ENCODE measurements around the gene APBA1.

Gene APBA1

DNA sequence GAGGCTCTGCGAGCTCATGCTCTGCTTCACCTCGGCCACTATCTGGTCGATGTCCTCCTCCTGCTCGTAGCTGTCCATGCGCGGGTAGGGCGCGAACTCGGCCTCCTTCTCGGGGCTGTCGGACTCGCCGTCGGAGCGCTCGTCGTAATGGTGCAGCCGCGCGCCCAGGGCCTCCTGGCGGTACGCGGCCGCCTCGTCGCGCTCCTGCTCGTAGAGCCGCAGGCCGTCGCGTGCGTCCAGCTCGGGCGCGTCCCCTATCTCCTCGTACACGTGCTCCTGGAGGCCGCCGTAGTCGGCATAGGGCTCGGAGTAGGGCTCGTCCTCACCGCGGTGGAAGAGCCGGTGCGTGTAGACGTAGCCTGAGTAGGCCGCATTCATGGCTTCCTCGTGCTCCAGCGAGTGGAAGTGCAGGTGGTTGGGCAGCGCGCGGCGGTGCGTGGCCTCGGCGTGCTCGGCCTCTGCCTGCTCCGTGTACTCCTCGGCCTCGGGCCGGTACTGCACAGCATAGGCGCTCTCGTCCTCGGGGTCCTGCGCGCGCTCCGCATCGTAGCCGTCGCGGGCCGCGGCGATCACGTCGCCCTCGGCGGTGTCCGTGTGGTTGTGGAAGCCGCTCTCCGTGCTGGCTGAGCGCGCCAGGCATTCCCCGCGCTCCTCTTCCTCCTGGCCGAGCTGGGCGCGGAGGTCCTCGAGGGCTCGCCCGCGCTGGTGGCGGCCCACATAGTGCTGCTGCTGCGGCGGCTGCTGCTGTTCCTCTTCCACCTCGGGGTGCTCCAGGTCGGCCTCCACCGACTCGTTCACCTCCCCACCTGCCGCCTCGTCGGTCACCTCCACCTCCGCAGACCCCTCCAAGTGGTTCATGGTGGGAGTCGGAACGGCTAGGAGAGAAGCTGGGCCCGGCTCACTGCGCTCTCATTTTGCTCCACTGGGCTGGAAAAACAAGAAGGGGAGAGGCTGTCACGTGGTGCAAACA is 155.5 kb downstream of the APBA1 start:
- Histone ChIP-seq H3K27ac (ENCODE audit: low read depth, low read length) (no peak overlapping the region), H3K36me3 (ENCODE audit: control insufficient read depth in 1 of 2, insufficient read depth in 2 of 2, low read length in 2 of 2) (no peaks in the 10 kb centered on the region), H3K4me3 (ENCODE audit: low read depth in 1 of 2, low read length in 2 of 2) (no peak overlapping the region), H3K9me3 (ENCODE audit: control insufficient read depth in 1 of 2, low read length in 2 of 2) (no peaks in the 10 kb centered on the region), H3K4me1 (ENCODE audit: control insufficient read depth in 1 of 2, insufficient read depth in 2 of 2, low read length in 2 of 2) (no peaks in the 10 kb centered on the region), H3K9ac (ENCODE audit: low read depth in 1 of 2, low read length in 2 of 2) (no peak overlapping the region), H3K27me3 (ENCODE audit: control insufficient read depth in 1 of 2, insufficient read depth in 2 of 2, low read length in 2 of 2) (no peaks in the 10 kb centered on the region)

DNA sequence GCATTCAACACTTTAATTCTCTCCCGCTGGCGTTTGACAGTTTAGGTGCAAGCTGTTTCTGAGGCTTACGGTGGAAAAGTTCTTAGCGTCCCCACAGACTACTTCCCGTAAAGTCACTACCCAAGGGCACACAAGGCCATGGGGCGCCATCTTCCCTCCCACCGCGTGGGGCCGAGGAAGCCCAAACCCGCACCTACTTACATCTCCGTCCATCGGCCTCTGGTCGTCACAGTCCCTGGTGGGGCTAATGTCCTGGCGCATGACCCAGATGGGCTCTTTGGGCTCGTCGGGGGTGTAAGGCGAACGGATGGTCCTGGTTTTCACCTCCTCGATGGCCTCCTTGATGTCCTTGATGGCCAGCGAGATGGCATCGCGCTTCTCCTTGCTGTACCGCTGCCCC is 156.4 kb downstream of the APBA1 start:
- Histone ChIP-seq H3K9me3 (ENCODE audit: control insufficient read depth in 1 of 2, low read length in 2 of 2) (no peaks in the 10 kb centered on the region), H3K36me3 (ENCODE audit: control insufficient read depth in 1 of 2, insufficient read depth in 2 of 2, low read length in 2 of 2) (no peaks in the 10 kb centered on the region), H3K4me3 (ENCODE audit: low read depth in 1 of 2, low read length in 2 of 2) (no peak overlapping the region), H3K4me1 (ENCODE audit: control insufficient read depth in 1 of 2, insufficient read depth in 2 of 2, low read length in 2 of 2) (no peaks in the 10 kb centered on the region), H3K27ac (ENCODE audit: low read depth, low read length) (no peak overlapping the region), H3K9ac (ENCODE audit: low read depth in 1 of 2, low read length in 2 of 2) (no peak overlapping the region), H3K27me3 (ENCODE audit: control insufficient read depth in 1 of 2, insufficient read depth in 2 of 2, low read length in 2 of 2) (no peaks in the 10 kb centered on the region)

- H3K27me3 ChIP-seq (ENCODE audit: control insufficient read depth in 1 of 2, insufficient read depth in 2 of 2, low read length in 2 of 2): no peaks in the 10 kb centered on the region
- H3K9me3 ChIP-seq (ENCODE audit: control insufficient read depth in 1 of 2, low read length in 2 of 2): no peaks in the 10 kb centered on the region
- H3K9ac ChIP-seq (ENCODE audit: low read depth in 1 of 2, low read length in 2 of 2): no peak overlapping the region
- H3K27ac ChIP-seq (ENCODE audit: low read depth, low read length): no peak overlapping the region
- H3K4me3 ChIP-seq (ENCODE audit: low read depth in 1 of 2, low read length in 2 of 2): no peak overlapping the region
- H3K4me1 ChIP-seq (ENCODE audit: control insufficient read depth in 1 of 2, insufficient read depth in 2 of 2, low read length in 2 of 2): no peaks in the 10 kb centered on the region
- H3K36me3 ChIP-seq (ENCODE audit: control insufficient read depth in 1 of 2, insufficient read depth in 2 of 2, low read length in 2 of 2): no peaks in the 10 kb centered on the region
These were observed 158.9 kb downstream of the APBA1 start for GRCh38 chr9:69513141-69513820.

- Histone ChIP-seq H3K36me3 (ENCODE audit: control insufficient read depth in 1 of 2, insufficient read depth in 2 of 2, low read length in 2 of 2) (no peaks in the 10 kb centered on the region), H3K27me3 (ENCODE audit: control insufficient read depth in 1 of 2, insufficient read depth in 2 of 2, low read length in 2 of 2) (no peaks in the 10 kb centered on the region), H3K4me3 (ENCODE audit: low read depth in 1 of 2, low read length in 2 of 2) (no peak overlapping the region), H3K4me1 (ENCODE audit: control insufficient read depth in 1 of 2, insufficient read depth in 2 of 2, low read length in 2 of 2) (no peaks in the 10 kb centered on the region), H3K27ac (ENCODE audit: low read depth, low read length) (no peak overlapping the region), H3K9ac (ENCODE audit: low read depth in 1 of 2, low read length in 2 of 2) (no peak overlapping the region), H3K9me3 (ENCODE audit: control insufficient read depth in 1 of 2, low read length in 2 of 2) (no peaks in the 10 kb centered on the region)
These were observed 168.1 kb downstream of the APBA1 start for GRCh38 chr9:69504058-69504457.

- Histone ChIP-seq H3K27me3 (ENCODE audit: control insufficient read depth in 1 of 2, insufficient read depth in 2 of 2, low read length in 2 of 2) (no peaks in the 10 kb centered on the region), H3K27ac (ENCODE audit: low read depth, low read length) (no peak overlapping the region), H3K9me3 (ENCODE audit: control insufficient read depth in 1 of 2, low read length in 2 of 2) (no peaks in the 10 kb centered on the region), H3K9ac (ENCODE audit: low read depth in 1 of 2, low read length in 2 of 2) (no peak overlapping the region), H3K36me3 (ENCODE audit: control insufficient read depth in 1 of 2, insufficient read depth in 2 of 2, low read length in 2 of 2) (no peaks in the 10 kb centered on the region), H3K4me1 (ENCODE audit: control insufficient read depth in 1 of 2, insufficient read depth in 2 of 2, low read length in 2 of 2) (no peaks in the 10 kb centered on the region), H3K4me3 (ENCODE audit: low read depth in 1 of 2, low read length in 2 of 2) (no peak overlapping the region)
These were observed 169.4 kb downstream of the APBA1 start for GRCh38 chr9:69502671-69503301.

DNA sequence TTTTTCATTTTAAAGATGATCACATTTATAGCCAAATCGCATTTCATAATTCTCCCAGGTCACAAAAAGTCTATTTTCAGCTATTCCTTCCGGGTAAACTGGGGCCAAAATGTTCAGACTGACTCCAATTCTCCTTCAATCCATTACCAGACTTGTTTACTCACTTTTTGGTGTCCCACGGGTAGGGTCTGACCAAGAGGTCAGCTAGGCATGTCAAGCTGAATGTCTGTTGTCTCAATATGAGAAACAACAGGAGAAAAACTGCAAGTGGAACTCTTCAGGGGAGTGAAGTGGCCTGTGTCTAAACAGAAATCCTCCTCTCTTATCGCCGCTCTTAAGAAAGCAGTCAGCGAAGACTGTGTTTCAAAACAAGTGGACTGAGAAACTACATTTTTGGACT is 171.3 kb downstream of the APBA1 start:
- Histone ChIP-seq H3K9me3 (ENCODE audit: control insufficient read depth in 1 of 2, low read length in 2 of 2) (no peaks in the 10 kb centered on the region), H3K27ac (ENCODE audit: low read depth, low read length) (no peak overlapping the region), H3K4me1 (ENCODE audit: control insufficient read depth in 1 of 2, insufficient read depth in 2 of 2, low read length in 2 of 2) (no peaks in the 10 kb centered on the region), H3K9ac (ENCODE audit: low read depth in 1 of 2, low read length in 2 of 2) (no peak overlapping the region), H3K27me3 (ENCODE audit: control insufficient read depth in 1 of 2, insufficient read depth in 2 of 2, low read length in 2 of 2) (no peaks in the 10 kb centered on the region), H3K4me3 (ENCODE audit: low read depth in 1 of 2, low read length in 2 of 2) (no peak overlapping the region), H3K36me3 (ENCODE audit: control insufficient read depth in 1 of 2, insufficient read depth in 2 of 2, low read length in 2 of 2) (no peaks in the 10 kb centered on the region)

DNA sequence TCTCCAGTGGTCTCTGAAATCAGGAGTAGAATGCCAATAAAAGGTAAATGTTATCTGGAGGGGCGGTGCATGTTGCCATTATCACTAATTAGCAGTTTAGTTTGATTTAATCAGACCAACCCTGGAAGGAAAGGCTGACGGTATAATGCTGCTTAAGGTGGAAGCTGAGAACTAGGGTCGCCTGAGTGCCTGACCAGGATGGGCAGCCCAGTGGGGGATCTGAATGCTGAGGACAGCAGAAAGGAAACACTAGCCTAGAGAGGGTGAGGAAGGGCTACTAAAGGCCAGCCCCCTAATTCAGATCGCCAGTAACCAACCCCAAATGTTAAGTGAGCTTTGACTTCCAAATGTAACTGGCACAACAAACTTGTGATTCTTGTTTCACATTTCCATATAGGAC is 172.2 kb downstream of the APBA1 start:
- H3K36me3 ChIP-seq (ENCODE audit: control insufficient read depth in 1 of 2, insufficient read depth in 2 of 2, low read length in 2 of 2): no peaks in the 10 kb centered on the region
- H3K4me3 ChIP-seq (ENCODE audit: low read depth in 1 of 2, low read length in 2 of 2): no peak overlapping the region
- no peak overlapping the region for H3K27ac ChIP-seq (ENCODE audit: low read depth, low read length)
- no peak overlapping the region for H3K9ac ChIP-seq (ENCODE audit: low read depth in 1 of 2, low read length in 2 of 2)
- no peaks in the 10 kb centered on the region for H3K4me1 ChIP-seq (ENCODE audit: control insufficient read depth in 1 of 2, insufficient read depth in 2 of 2, low read length in 2 of 2)
- no peaks in the 10 kb centered on the region for H3K27me3 ChIP-seq (ENCODE audit: control insufficient read depth in 1 of 2, insufficient read depth in 2 of 2, low read length in 2 of 2)
- H3K9me3 ChIP-seq (ENCODE audit: control insufficient read depth in 1 of 2, low read length in 2 of 2): no peaks in the 10 kb centered on the region

DNA sequence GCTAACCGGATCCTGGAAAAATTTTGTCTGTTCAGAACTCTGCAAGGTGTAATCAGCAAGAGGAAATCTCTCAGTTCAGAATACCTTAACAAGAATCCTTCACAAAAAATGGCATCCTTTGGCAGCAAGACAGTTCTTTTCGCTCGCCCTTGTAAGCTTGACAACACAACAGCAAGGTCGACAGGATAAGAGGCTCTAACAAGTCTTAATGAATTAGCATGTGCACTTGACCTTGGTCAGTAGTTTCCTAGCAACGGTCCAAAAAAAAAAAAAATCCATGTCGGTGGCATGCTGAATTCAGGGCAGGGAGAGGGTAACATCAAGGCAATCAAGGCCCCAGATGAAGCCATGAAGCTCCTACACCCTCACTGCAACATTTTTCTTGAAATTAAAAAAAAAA is 172.8 kb downstream of the APBA1 start:
- H3K36me3 ChIP-seq (ENCODE audit: control insufficient read depth in 1 of 2, insufficient read depth in 2 of 2, low read length in 2 of 2): no peaks in the 10 kb centered on the region
- no peak overlapping the region for H3K9ac ChIP-seq (ENCODE audit: low read depth in 1 of 2, low read length in 2 of 2)
- no peaks in the 10 kb centered on the region for H3K4me1 ChIP-seq (ENCODE audit: control insufficient read depth in 1 of 2, insufficient read depth in 2 of 2, low read length in 2 of 2)
- H3K27me3 ChIP-seq (ENCODE audit: control insufficient read depth in 1 of 2, insufficient read depth in 2 of 2, low read length in 2 of 2): no peaks in the 10 kb centered on the region
- no peak overlapping the region for H3K4me3 ChIP-seq (ENCODE audit: low read depth in 1 of 2, low read length in 2 of 2)
- H3K9me3 ChIP-seq (ENCODE audit: control insufficient read depth in 1 of 2, low read length in 2 of 2): no peaks in the 10 kb centered on the region
- H3K27ac ChIP-seq (ENCODE audit: low read depth, low read length): no peak overlapping the region

DNA sequence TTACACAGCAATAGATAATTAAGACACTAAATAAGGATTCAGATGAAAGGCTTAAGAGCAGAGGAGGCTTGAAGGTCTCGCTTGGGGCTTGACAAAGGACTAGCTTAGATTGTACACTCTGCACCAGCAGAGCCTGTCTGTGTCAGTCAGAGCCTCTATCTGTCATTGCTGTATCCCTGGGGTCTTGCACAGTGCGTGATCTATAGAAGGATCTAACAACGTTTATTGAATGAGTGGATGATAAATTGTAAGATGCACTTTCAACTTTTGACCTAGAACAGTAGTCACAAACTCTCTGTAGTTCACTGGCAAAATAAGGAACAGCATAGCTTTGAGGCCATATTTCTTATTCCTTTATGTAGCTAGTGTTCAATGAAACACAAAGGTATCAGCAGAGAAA is 173.7 kb downstream of the APBA1 start:
- no peaks in the 10 kb centered on the region for H3K4me1 ChIP-seq (ENCODE audit: control insufficient read depth in 1 of 2, insufficient read depth in 2 of 2, low read length in 2 of 2)
- H3K27ac ChIP-seq (ENCODE audit: low read depth, low read length): no peak overlapping the region
- no peaks in the 10 kb centered on the region for H3K9me3 ChIP-seq (ENCODE audit: control insufficient read depth in 1 of 2, low read length in 2 of 2)
- no peak overlapping the region for H3K4me3 ChIP-seq (ENCODE audit: low read depth in 1 of 2, low read length in 2 of 2)
- H3K9ac ChIP-seq (ENCODE audit: low read depth in 1 of 2, low read length in 2 of 2): no peak overlapping the region
- no peaks in the 10 kb centered on the region for H3K36me3 ChIP-seq (ENCODE audit: control insufficient read depth in 1 of 2, insufficient read depth in 2 of 2, low read length in 2 of 2)
- H3K27me3 ChIP-seq (ENCODE audit: control insufficient read depth in 1 of 2, insufficient read depth in 2 of 2, low read length in 2 of 2): no peaks in the 10 kb centered on the region

DNA sequence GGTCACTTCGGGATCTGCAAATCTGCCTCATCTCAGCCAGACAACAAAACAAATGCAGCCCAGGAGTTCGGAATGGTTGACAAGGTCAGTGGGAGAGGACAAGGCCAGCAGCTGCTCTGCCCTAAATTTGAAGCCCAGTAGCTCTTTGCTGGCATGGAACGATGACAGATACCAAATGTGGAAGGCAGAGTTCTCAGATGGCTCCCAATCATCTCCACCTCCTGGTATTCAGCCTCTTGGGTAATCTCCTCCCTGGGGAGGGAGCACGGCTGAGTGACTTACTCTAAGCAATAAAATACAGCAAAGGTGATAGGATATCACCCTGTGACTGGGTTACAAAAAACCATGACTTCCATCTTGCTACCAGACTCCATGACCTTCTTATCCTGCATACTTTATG is 174.4 kb downstream of the APBA1 start:
- H3K27me3 ChIP-seq (ENCODE audit: control insufficient read depth in 1 of 2, insufficient read depth in 2 of 2, low read length in 2 of 2): no peaks in the 10 kb centered on the region
- H3K9ac ChIP-seq (ENCODE audit: low read depth in 1 of 2, low read length in 2 of 2): no peak overlapping the region
- no peak overlapping the region for H3K27ac ChIP-seq (ENCODE audit: low read depth, low read length)
- H3K4me1 ChIP-seq (ENCODE audit: control insufficient read depth in 1 of 2, insufficient read depth in 2 of 2, low read length in 2 of 2): no peaks in the 10 kb centered on the region
- no peak overlapping the region for H3K4me3 ChIP-seq (ENCODE audit: low read depth in 1 of 2, low read length in 2 of 2)
- no peaks in the 10 kb centered on the region for H3K9me3 ChIP-seq (ENCODE audit: control insufficient read depth in 1 of 2, low read length in 2 of 2)
- no peaks in the 10 kb centered on the region for H3K36me3 ChIP-seq (ENCODE audit: control insufficient read depth in 1 of 2, insufficient read depth in 2 of 2, low read length in 2 of 2)
